NOMO-1 treated with dmso at 0.1 percent for 144 hours (cell line): ENCODE results near the gene BNIP3.

Source experiments
- DNase-seq: peaks from one replicate; lab custom pipeline; 2025; ENCODE audit not compliant: unreplicated experiment; lab: John Stamatoyannopoulos, UW

The BNIP3 gene

GRCh38 chr10:131981429-131982184 is at the start of gene BNIP3:
BNIP3 (minus strand) TSS chr10:131981923; CDS start chr10:131981806, 117 bp downstream.
- DNase-seq: peak; percentile 62

GRCh38 chr10:132030898-132031463 is 49.3 kb upstream of the BNIP3 start:
- DNase-seq: no peak

- DNase-seq: no peak
Observed at GRCh38 chr10:132028706-132029105, 47.0 kb upstream of the BNIP3 start.

- no peak for DNase-seq
Observed at GRCh38 chr10:132027423-132027983, 45.8 kb upstream of the BNIP3 start.

- peak; percentile 85 for DNase-seq
Observed at GRCh38 chr10:132023092-132023811, 41.5 kb upstream of the BNIP3 start.

GRCh38 chr10:132022241-132022640 is 40.5 kb upstream of the BNIP3 start:
- DNase-seq: no peak

GRCh38 chr10:132021504-132022143 is 39.9 kb upstream of the BNIP3 start:
- DNase-seq: no peak

GRCh38 chr10:132021046-132021445 is 39.3 kb upstream of the BNIP3 start:
- no peak for DNase-seq

- DNase-seq: no peak
Observed at GRCh38 chr10:132020456-132020855, 38.7 kb upstream of the BNIP3 start.

- no peak for DNase-seq
Observed at GRCh38 chr10:132019366-132019765, 37.6 kb upstream of the BNIP3 start.

- DNase-seq: no peak
Observed at GRCh38 chr10:132018446-132018845, 36.7 kb upstream of the BNIP3 start.

GRCh38 chr10:132016514-132016913 is 34.8 kb upstream of the BNIP3 start:
- DNase-seq: no peak

- no peak for DNase-seq
Observed at GRCh38 chr10:132011445-132011844, 29.7 kb upstream of the BNIP3 start.

GRCh38 chr10:132011024-132011423 is 29.3 kb upstream of the BNIP3 start:
- DNase-seq: no peak

- DNase-seq: no peak
Observed at GRCh38 chr10:132010483-132010882, 28.8 kb upstream of the BNIP3 start.

- no peak for DNase-seq
Observed at GRCh38 chr10:132009575-132009974, 27.9 kb upstream of the BNIP3 start.

GRCh38 chr10:132007681-132008080 is 26.0 kb upstream of the BNIP3 start:
- DNase-seq: no peak

- no peak for DNase-seq
Observed at GRCh38 chr10:132006966-132007365, 25.2 kb upstream of the BNIP3 start.

- no peak for DNase-seq
Observed at GRCh38 chr10:132005147-132005546, 23.4 kb upstream of the BNIP3 start.

- DNase-seq: no peak
Observed at GRCh38 chr10:132004052-132004451, 22.3 kb upstream of the BNIP3 start.

- DNase-seq: no peak
Observed at GRCh38 chr10:132003282-132003924, 21.7 kb upstream of the BNIP3 start.
